ENCODE data around the gene TOP3B.

DNA sequence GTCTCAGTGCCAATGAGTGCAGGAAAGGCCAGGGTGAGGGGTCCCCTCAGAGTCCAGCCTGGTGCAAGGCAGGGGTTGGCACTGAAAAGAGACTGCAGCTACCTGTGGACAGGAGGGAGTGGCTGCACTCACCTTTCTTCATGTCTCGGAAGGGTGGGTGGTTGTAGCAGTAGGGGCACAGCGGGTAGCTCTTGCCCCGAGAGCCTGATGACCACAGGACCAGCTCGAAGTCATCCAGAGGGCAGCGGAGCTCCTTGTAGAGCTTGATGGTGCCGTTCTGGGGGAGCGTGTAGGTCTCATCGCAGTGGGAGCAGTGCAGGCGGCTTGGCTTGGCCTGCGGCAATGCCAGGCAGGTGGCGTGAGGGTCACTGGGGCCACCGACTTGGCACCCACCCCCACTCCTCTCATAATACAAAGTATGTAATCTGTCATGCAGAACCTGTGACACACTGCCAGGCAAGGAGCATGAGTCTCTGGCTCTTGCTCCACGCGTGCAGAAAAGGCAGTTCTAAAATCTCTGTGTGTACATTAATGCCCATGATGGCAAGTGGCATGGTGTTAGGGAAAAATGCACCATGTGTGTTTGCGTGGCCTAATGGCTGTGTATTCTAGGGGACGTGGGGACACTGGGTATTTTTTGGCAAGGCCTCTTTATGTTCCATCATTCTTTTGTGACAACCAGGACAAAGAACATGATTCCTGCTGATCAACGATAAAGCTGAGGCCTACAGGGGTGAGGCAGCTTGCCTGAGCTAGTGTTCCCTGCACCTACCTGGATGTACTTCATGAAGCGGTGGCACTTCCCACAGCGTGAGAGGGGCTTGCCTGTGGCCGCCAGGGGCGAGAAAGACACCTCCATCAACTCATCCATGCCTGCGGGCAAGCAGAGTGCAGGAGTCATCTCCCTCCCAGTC lies 24.0 kb downstream of the TOP3B start:
- TF ChIP-seq POLR2AphosphoS5 (IDR thresholded peaks at IDR 0.05; ENCODE audit: low read depth, low read length) (no peak), SIN3A (IDR thresholded peaks at IDR 0.05; ENCODE audit: borderline replicate concordance, insufficient read depth, low read length) (no peak), TAF1 (IDR thresholded peaks at IDR 0.05; ENCODE audit: borderline replicate concordance, insufficient read depth, low read length) (no peak), FOXP2 (optimal IDR thresholded peaks at IDR 0.05; ENCODE audit: borderline replicate concordance, extremely low read depth, extremely low read length, insufficient read depth) (no peak)
- TF ChIP-seq, protein P1, sequence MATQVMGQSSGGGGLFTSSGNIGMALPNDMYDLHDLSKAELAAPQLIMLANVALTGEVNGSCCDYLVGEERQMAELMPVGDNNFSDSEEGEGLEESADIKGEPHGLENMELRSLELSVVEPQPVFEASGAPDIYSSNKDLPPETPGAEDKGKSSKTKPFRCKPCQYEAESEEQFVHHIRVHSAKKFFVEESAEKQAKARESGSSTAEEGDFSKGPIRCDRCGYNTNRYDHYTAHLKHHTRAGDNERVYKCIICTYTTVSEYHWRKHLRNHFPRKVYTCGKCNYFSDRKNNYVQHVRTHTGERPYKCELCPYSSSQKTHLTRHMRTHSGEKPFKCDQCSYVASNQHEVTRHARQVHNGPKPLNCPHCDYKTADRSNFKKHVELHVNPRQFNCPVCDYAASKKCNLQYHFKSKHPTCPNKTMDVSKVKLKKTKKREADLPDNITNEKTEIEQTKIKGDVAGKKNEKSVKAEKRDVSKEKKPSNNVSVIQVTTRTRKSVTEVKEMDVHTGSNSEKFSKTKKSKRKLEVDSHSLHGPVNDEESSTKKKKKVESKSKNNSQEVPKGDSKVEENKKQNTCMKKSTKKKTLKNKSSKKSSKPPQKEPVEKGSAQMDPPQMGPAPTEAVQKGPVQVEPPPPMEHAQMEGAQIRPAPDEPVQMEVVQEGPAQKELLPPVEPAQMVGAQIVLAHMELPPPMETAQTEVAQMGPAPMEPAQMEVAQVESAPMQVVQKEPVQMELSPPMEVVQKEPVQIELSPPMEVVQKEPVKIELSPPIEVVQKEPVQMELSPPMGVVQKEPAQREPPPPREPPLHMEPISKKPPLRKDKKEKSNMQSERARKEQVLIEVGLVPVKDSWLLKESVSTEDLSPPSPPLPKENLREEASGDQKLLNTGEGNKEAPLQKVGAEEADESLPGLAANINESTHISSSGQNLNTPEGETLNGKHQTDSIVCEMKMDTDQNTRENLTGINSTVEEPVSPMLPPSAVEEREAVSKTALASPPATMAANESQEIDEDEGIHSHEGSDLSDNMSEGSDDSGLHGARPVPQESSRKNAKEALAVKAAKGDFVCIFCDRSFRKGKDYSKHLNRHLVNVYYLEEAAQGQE (IDR thresholded peaks at IDR 0.05; ENCODE audit: insufficient read depth in 1 of 2, low read depth in 2 of 2, low read length in 2 of 2) = no peak
